Keratinocyte (primary cell): ENCODE data around the gene AFM. TPM values are rescaled to one million over a fixed set of nuclear protein-coding genes. Genes with fewer than 3 reads are reported as not detected.

Experiments used
- DNase-seq: peaks from one replicate; pipeline ENCODE4 v3.0.0-alpha.2; 2011; ENCODE audit warnings: low read depth, missing footprints, low spot score
- FAIRE-seq: peaks from 2 replicates; lab custom pipeline; 2011; peaks lifted over from hg19 to GRCh38; lab: Jason Lieb, UNC
- H2AFZ ChIP-seq: 2 replicates; pipeline ENCODE4 v1.6.0; 2012; ENCODE audit warnings: low read length, control low read depth, inconsistent platforms; ENCODE audit not compliant: control insufficient read depth
- H3K27ac ChIP-seq: 2 replicates; pipeline ENCODE4 v1.5.1; 2011; ENCODE audit warnings: low read length; ENCODE audit not compliant: control insufficient read depth, insufficient read depth
- H3K27me3 ChIP-seq: 3 replicates; pipeline ENCODE4 v1.6.0; 2011; ENCODE audit warnings: low read length; ENCODE audit not compliant: control insufficient read depth, insufficient read depth; ENCODE audit errors: extremely low read depth
- H3K36me3 ChIP-seq, 2 experiments: 2 replicates in 1 of 2; 3 replicates in 1 of 2; pipeline ENCODE4 v1.5.1; 2011; ENCODE audit warnings: low read length in 2 of 2, mild to moderate bottlenecking in 1 of 2; ENCODE audit not compliant: control insufficient read depth in 2 of 2, insufficient read depth in 2 of 2; ENCODE audit errors: extremely low read depth in 1 of 2
- H3K4me1 ChIP-seq: 3 replicates; pipeline ENCODE4 v1.5.1; 2011; ENCODE audit warnings: low read length; ENCODE audit not compliant: control insufficient read depth, insufficient read depth; ENCODE audit errors: extremely low read depth
- H3K4me2 ChIP-seq: 3 replicates; pipeline ENCODE4 v1.6.0; 2011; ENCODE audit warnings: low read depth, low read length; ENCODE audit not compliant: control insufficient read depth, insufficient read depth; ENCODE audit errors: extremely low read depth
- H3K4me3 ChIP-seq, 3 experiments: fragments of 200-600 bp in 1 of 3; sonication (generic) in 1 of 3; 2 replicates in 2 of 3; 3 replicates in 1 of 3; pipeline ENCODE4 v1.5.1; 2011 to 2016; ENCODE audit warnings: low read length in 3 of 3, mild to moderate bottlenecking in 3 of 3, control low read depth in 2 of 3, inconsistent platforms in 1 of 3, low read depth in 1 of 3, mixed read lengths in 1 of 3, mixed run types in 1 of 3, moderate library complexity in 1 of 3; ENCODE audit not compliant: control insufficient read depth in 2 of 3, insufficient read depth in 2 of 3; ENCODE audit errors: extremely low read depth in 1 of 3
- H3K79me2 ChIP-seq: 2 replicates; pipeline ENCODE4 v1.6.0; 2012; ENCODE audit warnings: low read length; ENCODE audit not compliant: control insufficient read depth, insufficient read depth
- H3K9ac ChIP-seq: 3 replicates; pipeline ENCODE4 v1.6.0; 2011; ENCODE audit warnings: low read length; ENCODE audit not compliant: control insufficient read depth, insufficient read depth; ENCODE audit errors: extremely low read depth
- H3K9me1 ChIP-seq: 3 replicates; pipeline ENCODE4 v1.6.0; 2011; ENCODE audit warnings: low read length; ENCODE audit not compliant: control insufficient read depth, insufficient read depth; ENCODE audit errors: extremely low read depth
- H3K9me3 ChIP-seq: 2 replicates; pipeline ENCODE4 v1.5.1; 2012; ENCODE audit warnings: low read depth, low read length; ENCODE audit not compliant: control insufficient read depth
- H4K20me1 ChIP-seq: 3 replicates; pipeline ENCODE4 v1.6.0; 2011; ENCODE audit warnings: low read length; ENCODE audit not compliant: control insufficient read depth, insufficient read depth; ENCODE audit errors: extremely low read depth
- EZH2 ChIP-seq: IDR thresholded peaks from one replicate; pipeline ENCODE4 v1.6.1; 2012; ENCODE audit warnings: inconsistent platforms, mild to moderate bottlenecking, low read length, moderate library complexity
- dilution Hi-C: fragments of 300-500 bp; cut with MboI; formaldehyde crosslinking; loops from one replicate; pipeline ENCODE4 v1.7.0; 2020; ENCODE audit warnings: low sequenced_read_pairs; ENCODE audit not compliant: extremely low pct_ligation_motif_present
- polyA plus RNA-seq, 5 experiments: library from polyadenylated mRNA; depleted of rRNA in 3 of 5; stranded (reverse) in 3 of 5; stranded (forward) in 1 of 5; unstranded in 1 of 5; fragments of >200 nt; gene quantifications; 1 replicate in 1 of 5; 2 replicates in 3 of 5; 3 replicates in 1 of 5; pipeline versions ENCODE4 v1.2.1 to v1.2.3, GENCODE V29; 2011 to 2012; ENCODE audit warnings: missing spikeins in 2 of 5, low read depth in 1 of 5, low replicate concordance in 1 of 5
- TF ChIP-seq, protein P1 (sequence below), 3 experiments: IDR thresholded peaks in 1 of 3; conservative IDR thresholded peaks in 1 of 3; optimal IDR thresholded peaks in 1 of 3; 2 replicates in 2 of 3; 3 replicates in 1 of 3; pipeline versions ENCODE3 to v1.5.1; 2011; ENCODE audit warnings: low read length in 3 of 3, mild to moderate bottlenecking in 3 of 3, moderate library complexity in 2 of 3, control low read depth in 1 of 3, inconsistent platforms in 1 of 3; ENCODE audit not compliant: insufficient read depth in 2 of 3; ENCODE audit errors: extremely low read depth in 1 of 3

Gene AFM
- polyA plus RNA-seq, 1 donor (not counting 4 experiments of a cell fraction or from before 2014, with no cell fraction given): not detected

DNA sequence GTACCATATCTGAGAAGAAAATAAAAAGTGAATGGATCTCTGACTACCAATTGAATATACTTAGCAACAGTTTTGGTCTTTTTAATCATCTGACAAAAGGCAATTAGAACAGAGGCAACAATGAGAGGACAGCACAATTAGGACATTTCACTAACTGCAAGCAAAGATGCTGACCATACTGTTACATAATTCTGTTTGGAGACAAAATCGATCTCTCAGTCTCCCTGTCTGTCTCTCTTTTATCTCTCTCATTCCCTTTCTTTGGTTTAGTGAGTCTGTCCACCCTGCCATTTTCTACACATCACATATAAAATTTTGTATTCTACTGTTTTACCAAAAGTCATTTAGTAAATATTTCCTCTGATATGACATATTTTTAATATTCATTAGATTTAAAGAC is 2.2 kb upstream of the AFM start:
- Histone ChIP-seq H3K9me3 (peaks cover 7% of the 10 kb centered on the region), H3K36me3 (no peaks in the 10 kb centered on the region), H3K79me2 (no peaks in the 10 kb centered on the region), H3K4me2 (no peak overlapping the region), H3K9ac (no peak overlapping the region), H3K27me3 (no peaks in the 10 kb centered on the region), H2AFZ (no peak overlapping the region), H4K20me1 (no peaks in the 10 kb centered on the region), H3K4me3 (no peak overlapping the region), H3K9me1 (no peaks in the 10 kb centered on the region), H3K4me1 (no peaks in the 10 kb centered on the region), H3K27ac (no peak overlapping the region)
- no peak for TF ChIP-seq EZH2
- TF ChIP-seq, protein P1, sequence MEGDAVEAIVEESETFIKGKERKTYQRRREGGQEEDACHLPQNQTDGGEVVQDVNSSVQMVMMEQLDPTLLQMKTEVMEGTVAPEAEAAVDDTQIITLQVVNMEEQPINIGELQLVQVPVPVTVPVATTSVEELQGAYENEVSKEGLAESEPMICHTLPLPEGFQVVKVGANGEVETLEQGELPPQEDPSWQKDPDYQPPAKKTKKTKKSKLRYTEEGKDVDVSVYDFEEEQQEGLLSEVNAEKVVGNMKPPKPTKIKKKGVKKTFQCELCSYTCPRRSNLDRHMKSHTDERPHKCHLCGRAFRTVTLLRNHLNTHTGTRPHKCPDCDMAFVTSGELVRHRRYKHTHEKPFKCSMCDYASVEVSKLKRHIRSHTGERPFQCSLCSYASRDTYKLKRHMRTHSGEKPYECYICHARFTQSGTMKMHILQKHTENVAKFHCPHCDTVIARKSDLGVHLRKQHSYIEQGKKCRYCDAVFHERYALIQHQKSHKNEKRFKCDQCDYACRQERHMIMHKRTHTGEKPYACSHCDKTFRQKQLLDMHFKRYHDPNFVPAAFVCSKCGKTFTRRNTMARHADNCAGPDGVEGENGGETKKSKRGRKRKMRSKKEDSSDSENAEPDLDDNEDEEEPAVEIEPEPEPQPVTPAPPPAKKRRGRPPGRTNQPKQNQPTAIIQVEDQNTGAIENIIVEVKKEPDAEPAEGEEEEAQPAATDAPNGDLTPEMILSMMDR (optimal IDR thresholded peaks at IDR 0.05 in 1 of 3, IDR thresholded peaks at IDR 0.05 in 1 of 3, conservative IDR thresholded peaks at IDR 0.05 in 1 of 3; ENCODE audit: extremely low read depth in 1 of 3, insufficient read depth in 2 of 3, low read length in 3 of 3): no peak
- dilution Hi-C loops: no loop called here
- no peak for FAIRE-seq
- no peak for DNase-seq

DNA sequence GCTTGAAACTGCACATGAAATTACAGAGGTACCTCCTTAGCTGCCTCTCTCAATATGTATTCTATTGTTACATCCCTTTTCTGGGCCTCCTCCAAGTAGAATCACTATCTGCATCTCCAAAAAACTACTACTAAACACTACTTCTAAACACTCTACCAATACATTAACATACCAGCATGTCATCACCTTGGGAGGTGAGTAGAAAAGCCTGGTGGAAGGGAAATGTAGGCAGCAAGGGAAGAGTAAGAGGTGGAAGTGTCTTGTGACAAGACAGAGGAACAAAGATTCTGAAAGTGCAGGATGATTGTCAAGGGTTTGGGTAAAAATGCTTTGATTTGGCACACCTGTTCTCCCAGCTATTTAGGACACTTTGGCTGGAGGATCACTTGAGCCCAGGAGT is 3.5 kb downstream of the AFM start:
- no peaks in the 10 kb centered on the region for H4K20me1 ChIP-seq
- no peaks in the 10 kb centered on the region for H3K4me1 ChIP-seq
- H3K4me3 ChIP-seq: no peak overlapping the region
- H3K9me1 ChIP-seq: no peaks in the 10 kb centered on the region
- H3K9me3 ChIP-seq: no peaks in the 10 kb centered on the region
- H3K27ac ChIP-seq: no peak overlapping the region
- dilution Hi-C loops: no loop called here
- FAIRE-seq (no peak), DNase-seq (no peak)
- H3K36me3 ChIP-seq: no peaks in the 10 kb centered on the region
- H3K79me2 ChIP-seq: no peaks in the 10 kb centered on the region
- TF ChIP-seq EZH2: no peak
- TF ChIP-seq, protein P1 (optimal IDR thresholded peaks at IDR 0.05 in 1 of 3, IDR thresholded peaks at IDR 0.05 in 1 of 3, conservative IDR thresholded peaks at IDR 0.05 in 1 of 3; ENCODE audit: extremely low read depth in 1 of 3, insufficient read depth in 2 of 3, low read length in 3 of 3): no peak
- H3K4me2 ChIP-seq: no peak overlapping the region
- no peak overlapping the region for H2AFZ ChIP-seq
- H3K9ac ChIP-seq: no peak overlapping the region
- peaks cover 3% of the 10 kb centered on the region for H3K27me3 ChIP-seq
